ENCODE data around the gene MPHOSPH10.
A peak's percentile ranks its signal among the peaks of the same experiment; 100 is the strongest.
"Not testable (repeated sequence)": the region's sequence is repeated elsewhere in the genome, so short reads cannot be mapped to it uniquely, and the experiment has no call there.

MPHOSPH10 gene

DNA sequence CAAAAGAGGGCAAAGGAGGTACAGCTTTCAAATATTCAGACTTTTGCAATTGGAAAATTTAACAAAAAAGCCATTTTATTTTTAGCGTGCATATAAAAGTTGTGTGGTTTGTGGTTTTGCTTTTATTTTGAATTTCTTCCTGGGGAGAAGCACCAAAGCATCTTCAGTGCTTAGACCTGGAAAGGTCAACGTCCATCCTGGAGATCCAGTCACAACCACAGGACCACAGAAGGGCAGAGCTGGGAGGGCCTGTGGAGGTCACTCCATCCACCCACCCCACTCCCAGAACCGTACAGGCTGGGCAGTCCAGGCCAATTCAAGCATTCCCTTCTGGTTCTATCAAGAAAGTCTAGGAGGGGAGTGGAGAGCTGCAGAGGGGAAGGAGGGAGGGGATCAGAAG is 43.8 kb downstream of the MPHOSPH10 start:
- DNase-seq: no peak

- DNase-seq: peak; percentile 41
Measured at GRCh38 chr2:71178836-71179235, 48.4 kb downstream of the MPHOSPH10 start.

- no peak for DNase-seq
Measured at GRCh38 chr2:71181316-71181715, 50.9 kb downstream of the MPHOSPH10 start.

DNA sequence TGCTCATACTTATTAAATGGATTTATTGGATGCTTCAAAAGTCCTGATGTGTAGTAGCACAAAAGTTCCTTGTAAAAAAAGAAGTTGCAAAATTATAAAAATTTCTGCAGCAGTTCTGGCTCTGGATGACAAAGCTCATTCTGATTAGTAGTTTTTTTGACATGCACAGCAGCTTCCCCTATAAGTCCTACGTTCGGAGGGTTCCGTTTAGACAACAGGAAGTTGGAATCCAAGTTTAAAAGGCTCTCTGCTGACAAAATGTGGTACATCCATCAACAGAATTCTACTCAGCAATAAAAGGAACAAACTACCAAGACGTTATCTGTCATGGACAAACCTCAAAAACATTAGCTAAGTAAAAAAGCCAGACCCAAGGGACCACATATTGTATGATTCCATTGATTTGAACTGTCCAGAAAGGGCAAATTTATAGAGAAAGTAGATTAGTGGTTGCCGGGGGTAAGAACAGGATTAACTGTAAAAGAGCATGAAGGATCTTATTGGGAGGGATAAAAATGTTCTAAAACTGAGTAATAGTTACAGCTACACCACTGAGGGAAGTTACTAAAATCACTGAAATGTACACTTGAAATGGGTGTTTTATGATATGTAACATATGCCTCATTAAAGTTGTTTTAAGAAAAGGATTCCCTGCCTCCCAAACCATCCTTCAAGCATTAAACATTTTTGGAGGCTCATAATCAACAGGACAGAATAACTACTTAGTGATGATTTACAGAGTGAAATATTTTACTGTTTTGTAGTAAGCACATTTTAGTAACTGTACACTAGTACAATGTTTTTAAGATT is 53.1 kb downstream of the MPHOSPH10 start:
- not testable (repeated sequence) for DNase-seq

- DNase-seq: no peak
Measured at GRCh38 chr2:71186973-71187372, 56.5 kb downstream of the MPHOSPH10 start.

DNA sequence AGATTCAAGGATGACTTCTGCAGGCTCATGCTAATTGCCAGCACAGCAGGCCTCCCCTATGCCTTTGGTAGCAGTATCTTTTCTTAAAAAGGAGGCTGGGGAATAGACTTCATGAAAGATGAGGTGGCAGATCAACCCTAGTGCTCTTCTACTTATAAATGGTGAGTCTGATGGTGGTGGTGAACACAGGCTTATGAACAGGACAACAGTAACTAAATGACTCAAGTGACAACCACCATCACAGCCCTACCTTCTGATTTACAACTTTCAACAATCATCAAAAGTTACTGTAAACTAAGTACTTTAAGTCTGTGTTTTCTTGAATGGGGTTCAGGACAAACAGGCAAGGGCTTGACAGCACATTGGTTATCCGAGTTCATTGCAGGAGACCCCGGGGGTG is 57.2 kb downstream of the MPHOSPH10 start:
- no peak for DNase-seq

GRCh38 chr2:71190656-71191569 is 60.5 kb downstream of the MPHOSPH10 start:
- no peak for DNase-seq

DNA sequence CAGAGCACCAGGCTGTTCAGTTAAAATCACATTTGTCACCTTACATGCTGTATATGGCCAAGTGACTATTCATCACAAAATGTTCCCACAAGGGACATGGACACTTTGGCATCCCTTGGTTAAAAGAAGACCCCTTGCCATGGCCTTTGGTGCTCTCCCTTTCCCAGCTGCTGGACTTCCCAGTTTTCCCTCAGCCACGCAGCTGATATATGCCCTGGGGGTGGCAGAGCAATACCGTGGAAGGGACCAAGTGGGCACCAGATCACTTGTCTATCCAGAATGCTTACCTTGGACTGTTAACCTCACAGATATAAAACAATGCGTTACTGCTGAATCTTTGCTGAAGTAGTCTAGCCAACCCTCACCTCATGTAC is 61.1 kb downstream of the MPHOSPH10 start:
- DNase-seq: no peak
